ENCODE results near the gene C16orf74. TPM values are rescaled to one million over a fixed set of nuclear protein-coding genes. Genes with fewer than 3 reads are reported as not detected.
A peak's percentile ranks its signal among the peaks of the same experiment; 100 is the strongest.

C16orf74 gene
- total and polyA plus RNA-seq, 2 of the 8 experiments (the other 6 are each of a cell fraction or from before 2014, with no cell fraction given): 7.3 to 9.3 TPM

DNA sequence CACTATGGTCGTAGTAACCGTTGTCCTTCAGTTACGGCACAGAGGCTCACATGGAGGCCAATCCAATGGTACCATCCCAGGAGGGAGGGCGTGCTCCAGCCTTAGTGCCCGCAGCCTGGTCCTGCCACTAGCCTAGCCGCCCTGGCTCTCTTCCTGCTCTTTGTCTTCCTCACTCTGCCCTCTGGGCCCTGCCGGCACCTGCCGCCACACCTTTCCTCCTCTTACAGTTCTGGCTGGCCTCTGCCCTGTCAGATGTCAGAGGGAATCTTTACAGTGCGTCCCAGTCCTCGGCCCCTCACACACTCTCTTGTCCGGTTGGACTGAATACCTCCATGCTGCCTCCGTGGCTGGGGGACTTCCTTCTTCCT lies 85.5 kb downstream of the C16orf74 start:
- no peaks in the 10 kb centered on the region for H3K79me2 ChIP-seq (ENCODE audit: control insufficient read depth in 1 of 2, insufficient read depth in 2 of 2, low read length in 2 of 2)
- H3K36me3 ChIP-seq (ENCODE audit: control insufficient read depth in 2 of 4, insufficient read depth in 4 of 4, low read length in 3 of 4): peaks cover 49 to 95% (median 78%) of the 10 kb centered on the region in 4 experiments
- ChIA-PET POLR2A (ENCODE audit: partially characterized antibody) (interaction anchor here (1.3 kb wide), 2 partner anchors 8 to 15 kb away, joined by 4 to 5 read pairs; no protein-coding TSS in a partner anchor), CTCF (ENCODE audit: partially characterized antibody) (interaction anchor here (16.9 kb wide), 1 partner anchor 14 kb away, joined by 248 read pairs; no protein-coding TSS in a partner anchor)
- H3K4me1 ChIP-seq (replicated peaks in 1 of 4; ENCODE audit: control insufficient read depth in 3 of 4, insufficient read depth in 4 of 4, low read length in 3 of 4): no peaks in the 10 kb centered on the region
- no peak overlapping the region for H3K14ac ChIP-seq (ENCODE audit: insufficient read length)
- H3K27ac ChIP-seq (ENCODE audit: low read depth, low read length): no peak overlapping the region
- no peak overlapping the region for H2BK15ac ChIP-seq (ENCODE audit: low read length)
- no peak overlapping the region for H3K9ac ChIP-seq (replicated peaks in 1 of 4; ENCODE audit: extremely low read depth in 1 of 4, low read depth in 3 of 4, low read length in 3 of 4)
- H4K91ac ChIP-seq (replicated peaks; ENCODE audit: insufficient read length, low read length): no peak overlapping the region
- no peaks in the 10 kb centered on the region for H3K23me2 ChIP-seq (ENCODE audit: low read depth, low read length)
- peak overlapping the region; percentile 13; the same call in 1 of the 2 replicates for H2BK5ac ChIP-seq (ENCODE audit: low read depth, low read length)
- H4K5ac ChIP-seq (ENCODE audit: insufficient read length, low read depth, low read length): no peak overlapping the region
- FAIRE-seq (no peak), DNase-seq (ENCODE audit: low read depth in 1 of 2, low spot score in 2 of 2) (no peak)
- H3K27me3 ChIP-seq (replicated peaks in 1 of 4; ENCODE audit: control insufficient read depth in 3 of 4, extremely low read depth in 1 of 4, insufficient read depth in 3 of 4, low read length in 3 of 4): no peaks in the 10 kb centered on the region
- WGBS, 2 experiments (ENCODE audit: extremely low coverage in 1 of 2, insufficient coverage in 1 of 2, insufficient read length in 1 of 2, insufficient replicate concordance in 2 of 2, low coverage in 1 of 2, low lambda C conversion rate in 2 of 2, missing lambda C conversion rate in 1 of 2): 86% methylated on average over 11 of the region's 12 CpGs; no CpG with 5 or more reads in 1 of the 2 experiments
- H3K4me2 ChIP-seq (ENCODE audit: insufficient read depth in 1 of 2, low read depth in 2 of 2, low read length in 2 of 2): no peak overlapping the region
- no peak overlapping the region for H4K8ac ChIP-seq (ENCODE audit: extremely low read depth, insufficient read depth, low read length)
- no peak overlapping the region for H2BK20ac ChIP-seq (ENCODE audit: low read length)
- H2AFZ ChIP-seq (ENCODE audit: low read length): no peak overlapping the region
- H2BK12ac ChIP-seq (ENCODE audit: low read depth, low read length): no peak overlapping the region
- H2AK5ac ChIP-seq (ENCODE audit: low read depth, low read length): no peak overlapping the region
- H4K20me1 ChIP-seq (replicated peaks in 1 of 2; ENCODE audit: control insufficient read depth in 1 of 2, insufficient read depth in 2 of 2, low read length in 2 of 2): peaks cover 10 to 34% of the 10 kb centered on the region in 2 experiments
- no peaks in the 10 kb centered on the region for H3K9me3 ChIP-seq (ENCODE audit: insufficient read depth in 2 of 2, low read depth in 1 of 2, low read length in 1 of 2)
- H3K4ac ChIP-seq (replicated peaks; ENCODE audit: insufficient read length, low read depth, low read length): no peak overlapping the region
- no peak for TF ChIP-seq NRF1 (IDR thresholded peaks at IDR 0.05; ENCODE audit: low read depth, low read length)
- TF ChIP-seq EGR1 (IDR thresholded peaks at IDR 0.05; ENCODE audit: borderline replicate concordance, low read depth, low read length): no peak
- no peak for TF ChIP-seq SP4 (IDR thresholded peaks at IDR 0.05; ENCODE audit: low read length)
- no peak for TF ChIP-seq SUZ12 (IDR thresholded peaks at IDR 0.05; ENCODE audit: low read length)
- no peak overlapping the region for H3K23ac ChIP-seq (ENCODE audit: insufficient read length)
- H3K18ac ChIP-seq (ENCODE audit: extremely low read depth, low read length): no peak overlapping the region
- H3K79me1 ChIP-seq (ENCODE audit: low read depth, low read length): peaks cover 3% of the 10 kb centered on the region
- H3K56ac ChIP-seq (replicated peaks; ENCODE audit: insufficient read length, low read depth, low read length): no peak overlapping the region
- H3K4me3 ChIP-seq (ENCODE audit: extremely low read depth in 1 of 4, insufficient read depth in 2 of 4, low read depth in 3 of 4, low read length in 4 of 4): no peak overlapping the region
- H2BK120ac ChIP-seq (replicated peaks; ENCODE audit: low read depth, low read length): no peak overlapping the region
